Measurements from ENCODE around the gene ABCC4.

Gene ABCC4

DNA sequence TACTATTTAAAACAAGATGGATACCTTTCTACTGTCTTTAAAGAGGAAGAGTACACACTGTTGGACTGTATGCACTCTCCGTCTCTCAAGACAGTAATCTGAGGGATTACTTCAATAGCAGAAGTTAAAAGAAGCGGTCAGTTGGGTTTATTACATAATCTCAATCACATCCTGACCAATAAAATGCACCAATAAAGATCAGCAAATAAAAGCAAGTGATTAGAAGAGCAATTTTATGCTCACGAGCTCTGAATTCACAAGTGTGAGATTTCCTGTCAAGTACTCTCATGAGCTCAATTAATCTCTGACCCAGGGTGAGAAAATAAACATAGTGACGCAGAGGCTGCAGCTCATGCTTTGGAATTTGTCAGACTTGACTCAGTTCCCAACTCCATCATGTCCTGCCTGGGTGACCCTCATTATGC is 12.2 kb downstream of the ABCC4 start (continued):
- no peak for TF ChIP-seq ZNF37A (tag by site-specific recombination; IDR thresholded peaks at IDR 0.05)
- TF ChIP-seq ZNF433 (tag by site-specific recombination; IDR thresholded peaks at IDR 0.05; ENCODE audit: low read depth) = no peak
- TF ChIP-seq BCL6B (tag by site-specific recombination; IDR thresholded peaks at IDR 0.05) = no peak
- no peak for TF ChIP-seq ZNF23 (tag by site-specific recombination; IDR thresholded peaks at IDR 0.05; ENCODE audit: borderline replicate concordance)
- no peak for TF ChIP-seq ZNF416 (tag by site-specific recombination; IDR thresholded peaks at IDR 0.05)
- no peak for TF ChIP-seq ZNF354C (tag by site-specific recombination; IDR thresholded peaks at IDR 0.05; ENCODE audit: borderline replicate concordance, low read depth)
- TF ChIP-seq ZNF112 (tag by site-specific recombination; IDR thresholded peaks at IDR 0.05) = no peak
- no peak for TF ChIP-seq ZNF530 (tag by site-specific recombination; IDR thresholded peaks at IDR 0.05; ENCODE audit: low read depth)
- no peak for TF ChIP-seq ZNF175 (tag by site-specific recombination; IDR thresholded peaks at IDR 0.05)
- peak; percentile 85 for TF ChIP-seq ZBTB44 (tag by site-specific recombination; IDR thresholded peaks at IDR 0.05)
- no peak for TF ChIP-seq ZNF514 (tag by site-specific recombination; IDR thresholded peaks at IDR 0.05)
- TF ChIP-seq, protein P1, sequence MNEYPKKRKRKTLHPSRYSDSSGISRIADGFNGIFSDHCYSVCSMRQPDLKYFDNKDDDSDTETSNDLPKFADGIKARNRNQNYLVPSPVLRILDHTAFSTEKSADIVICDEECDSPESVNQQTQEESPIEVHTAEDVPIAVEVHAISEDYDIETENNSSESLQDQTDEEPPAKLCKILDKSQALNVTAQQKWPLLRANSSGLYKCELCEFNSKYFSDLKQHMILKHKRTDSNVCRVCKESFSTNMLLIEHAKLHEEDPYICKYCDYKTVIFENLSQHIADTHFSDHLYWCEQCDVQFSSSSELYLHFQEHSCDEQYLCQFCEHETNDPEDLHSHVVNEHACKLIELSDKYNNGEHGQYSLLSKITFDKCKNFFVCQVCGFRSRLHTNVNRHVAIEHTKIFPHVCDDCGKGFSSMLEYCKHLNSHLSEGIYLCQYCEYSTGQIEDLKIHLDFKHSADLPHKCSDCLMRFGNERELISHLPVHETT (tag by site-specific recombination; IDR thresholded peaks at IDR 0.05) = peak; percentile 79; the same call in 1 of the 2 replicates
- no peak for TF ChIP-seq ZBTB20 (tag by site-specific recombination; IDR thresholded peaks at IDR 0.05)
- TF ChIP-seq BCL11B (tag by site-specific recombination; IDR thresholded peaks at IDR 0.05; ENCODE audit: low read depth) = no peak
- no peak for TF ChIP-seq SALL2 (tag by site-specific recombination; IDR thresholded peaks at IDR 0.05; ENCODE audit: borderline replicate concordance)
- TF ChIP-seq ZNF324 (tag by site-specific recombination; IDR thresholded peaks at IDR 0.05) = no peak
- no peak for TF ChIP-seq ZBTB10 (tag by site-specific recombination; IDR thresholded peaks at IDR 0.05)
- no peak for TF ChIP-seq ZBTB7A (tag by site-specific recombination; IDR thresholded peaks at IDR 0.05; ENCODE audit: low read depth)
- TF ChIP-seq ZNF426 (tag by site-specific recombination; IDR thresholded peaks at IDR 0.05) = peak; percentile 5; the same call in 1 of the 2 replicates
- peak; percentile 39 for TF ChIP-seq ZNF146 (tag by site-specific recombination; IDR thresholded peaks at IDR 0.05)
- TF ChIP-seq ZBTB26 (tag by site-specific recombination; optimal IDR thresholded peaks at IDR 0.05) = no peak
- TF ChIP-seq ZNF140 (tag by site-specific recombination; IDR thresholded peaks at IDR 0.05) = no peak
- 0 out of 2 replicates have a peak, but pooled peaks have one; percentile 51 for TF ChIP-seq ZSCAN23 (tag by site-specific recombination; IDR thresholded peaks at IDR 0.05)
- TF ChIP-seq ZNF549 (tag by site-specific recombination; IDR thresholded peaks at IDR 0.05) = no peak
- peak; percentile 42; the same call in 1 of the 2 replicates for TF ChIP-seq ATF2 (tag by site-specific recombination; IDR thresholded peaks at IDR 0.05; ENCODE audit: low read depth)
- no peak for TF ChIP-seq ZFP3 (tag by site-specific recombination; IDR thresholded peaks at IDR 0.05; ENCODE audit: low read depth)
- no peak for TF ChIP-seq ZNF585B (tag by site-specific recombination; IDR thresholded peaks at IDR 0.05)
- TF ChIP-seq ZNF138 (tag by site-specific recombination; IDR thresholded peaks at IDR 0.05; ENCODE audit: borderline replicate concordance) = no peak
- TF ChIP-seq ZNF391 (tag by site-specific recombination; IDR thresholded peaks at IDR 0.05; ENCODE audit: borderline replicate concordance, low read depth) = 0 out of 2 replicates have a peak, but pooled peaks have one; percentile 77
- no peak for TF ChIP-seq ZNF274 (IDR thresholded peaks at IDR 0.05; ENCODE audit: low read length)
- no peak for TF ChIP-seq ZNF274 (tag by site-specific recombination; IDR thresholded peaks at IDR 0.05; ENCODE audit: borderline replicate concordance)
- 0 out of 2 replicates have a peak, but pooled peaks have one; percentile 51 for TF ChIP-seq ZNF561 (tag by site-specific recombination; IDR thresholded peaks at IDR 0.05; ENCODE audit: borderline replicate concordance)
